ENCODE measurements around the gene ASIP. TPM values are rescaled to one million over a fixed set of nuclear protein-coding genes. Genes with fewer than 3 reads are reported as not detected.

The ASIP gene
- total RNA-seq, 1 donor from 2014 or later: not detected

GRCh38 chr20:34290471-34290870 lies 49.2 kb downstream of the ASIP start:
- Mint-ChIP-seq H3K9me3 (ENCODE audit: unreplicated experiment) (no peaks in the 10 kb centered on the region), H3K4me3 (ENCODE audit: unreplicated experiment) (no peak overlapping the region), H3K27me3 (ENCODE audit: unreplicated experiment) (no peaks in the 10 kb centered on the region), H3K4me1 (ENCODE audit: unreplicated experiment) (no peaks in the 10 kb centered on the region), H3K27ac (ENCODE audit: unreplicated experiment) (no peak overlapping the region), H3K36me3 (ENCODE audit: unreplicated experiment) (peaks cover 48% of the 10 kb centered on the region)
- no peak for TF ChIP-seq CTCF (IDR thresholded peaks at IDR 0.05)
- no peak for DNase-seq (ENCODE audit: extremely low spot score, unreplicated experiment)

DNA sequence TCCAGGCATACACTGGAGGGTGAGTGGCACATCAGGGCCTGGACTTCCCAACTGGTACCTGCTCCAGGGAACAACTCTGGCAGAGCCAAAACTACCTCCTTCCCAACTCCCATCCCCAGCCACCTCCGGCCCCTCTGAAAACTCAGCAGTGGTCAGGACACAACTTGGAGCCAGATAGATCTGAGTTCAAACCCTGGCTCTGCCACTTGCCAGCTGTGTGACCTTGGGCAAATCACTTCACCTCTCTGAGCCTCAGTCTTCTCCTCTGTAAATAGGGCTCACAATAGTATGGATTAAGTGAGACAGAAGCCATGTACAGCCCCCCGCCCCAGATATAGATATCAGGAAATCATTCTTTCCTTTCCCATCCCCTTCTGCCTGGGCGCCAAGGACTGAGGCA lies 51.3 kb downstream of the ASIP start:
- H3K27me3 Mint-ChIP-seq (ENCODE audit: unreplicated experiment): no peaks in the 10 kb centered on the region
- no peak for DNase-seq (ENCODE audit: extremely low spot score, unreplicated experiment)
- no peak overlapping the region for H3K4me3 Mint-ChIP-seq (ENCODE audit: unreplicated experiment)
- H3K27ac Mint-ChIP-seq (ENCODE audit: unreplicated experiment): no peak overlapping the region
- H3K9me3 Mint-ChIP-seq (ENCODE audit: unreplicated experiment): no peaks in the 10 kb centered on the region
- no peak for TF ChIP-seq CTCF (IDR thresholded peaks at IDR 0.05)
- peaks cover 43% of the 10 kb centered on the region for H3K36me3 Mint-ChIP-seq (ENCODE audit: unreplicated experiment)
- no peaks in the 10 kb centered on the region for H3K4me1 Mint-ChIP-seq (ENCODE audit: unreplicated experiment)

GRCh38 chr20:34293119-34293518 lies 51.9 kb downstream of the ASIP start:
- Mint-ChIP-seq H3K27ac (ENCODE audit: unreplicated experiment) (no peak overlapping the region), H3K27me3 (ENCODE audit: unreplicated experiment) (no peaks in the 10 kb centered on the region), H3K36me3 (ENCODE audit: unreplicated experiment) (peaks cover 40% of the 10 kb centered on the region), H3K4me1 (ENCODE audit: unreplicated experiment) (no peaks in the 10 kb centered on the region), H3K9me3 (ENCODE audit: unreplicated experiment) (no peaks in the 10 kb centered on the region), H3K4me3 (ENCODE audit: unreplicated experiment) (no peak overlapping the region)
- no peak for DNase-seq (ENCODE audit: extremely low spot score, unreplicated experiment)
- no peak for TF ChIP-seq CTCF (IDR thresholded peaks at IDR 0.05)

GRCh38 chr20:34293589-34293988 lies 52.4 kb downstream of the ASIP start:
- peaks cover 37% of the 10 kb centered on the region for H3K36me3 Mint-ChIP-seq (ENCODE audit: unreplicated experiment)
- TF ChIP-seq CTCF (IDR thresholded peaks at IDR 0.05): no peak
- no peaks in the 10 kb centered on the region for H3K4me1 Mint-ChIP-seq (ENCODE audit: unreplicated experiment)
- H3K27ac Mint-ChIP-seq (ENCODE audit: unreplicated experiment): peak overlapping the region; percentile 31
- H3K9me3 Mint-ChIP-seq (ENCODE audit: unreplicated experiment): no peaks in the 10 kb centered on the region
- no peaks in the 10 kb centered on the region for H3K27me3 Mint-ChIP-seq (ENCODE audit: unreplicated experiment)
- H3K4me3 Mint-ChIP-seq (ENCODE audit: unreplicated experiment): no peak overlapping the region
- DNase-seq (ENCODE audit: extremely low spot score, unreplicated experiment): no peak

GRCh38 chr20:34294563-34294962 lies 53.3 kb downstream of the ASIP start:
- Mint-ChIP-seq H3K27ac (ENCODE audit: unreplicated experiment) (no peak overlapping the region), H3K4me3 (ENCODE audit: unreplicated experiment) (no peak overlapping the region), H3K27me3 (ENCODE audit: unreplicated experiment) (no peaks in the 10 kb centered on the region), H3K4me1 (ENCODE audit: unreplicated experiment) (no peaks in the 10 kb centered on the region), H3K9me3 (ENCODE audit: unreplicated experiment) (no peaks in the 10 kb centered on the region), H3K36me3 (ENCODE audit: unreplicated experiment) (peaks cover 37% of the 10 kb centered on the region)
- DNase-seq (ENCODE audit: extremely low spot score, unreplicated experiment): no peak
- TF ChIP-seq CTCF (IDR thresholded peaks at IDR 0.05): no peak

Measured in osteocyte (in vitro differentiated cells).